Hepatocyte (in vitro differentiated cells): ENCODE data around the gene BCO1. TPM values are rescaled to one million over a fixed set of nuclear protein-coding genes. Genes with fewer than 3 reads are reported as not detected.

Experiments
- DNase-seq: peaks from one replicate; pipeline ENCODE4 v3.0.0-alpha.2; 2016; ENCODE audit warnings: low spot score
- H2AFZ ChIP-seq: fragments of 200-600 bp; sonication (generic); 2 replicates; pipeline ENCODE4 v1.6.0; 2016; ENCODE audit warnings: antibody characterized with exemption, mild to moderate bottlenecking
- H3K27ac ChIP-seq: fragments of 200-600 bp; sonication (generic); 2 replicates; pipeline ENCODE4 v1.5.1; 2016; ENCODE audit warnings: mild to moderate bottlenecking
- H3K27me3 ChIP-seq: fragments of 200-600 bp; sonication (generic); 2 replicates; pipeline ENCODE4 v1.6.1; 2016
- H3K36me3 ChIP-seq: fragments of 200-600 bp; sonication (generic); replicated peaks from 2 replicates; pipeline ENCODE4 v1.5.1; 2016; ENCODE audit warnings: low read depth; ENCODE audit not compliant: insufficient read depth
- H3K4me1 ChIP-seq: fragments of 200-600 bp; sonication (generic); 2 replicates; pipeline ENCODE4 v1.5.1; 2016; ENCODE audit warnings: mild to moderate bottlenecking, moderate library complexity; ENCODE audit not compliant: insufficient read depth
- H3K4me2 ChIP-seq: fragments of 200-600 bp; sonication (generic); 2 replicates; pipeline ENCODE4 v1.6.0; 2016
- H3K4me3 ChIP-seq: fragments of 200-600 bp; sonication (generic); 2 replicates; pipeline ENCODE4 v1.5.1; 2016; ENCODE audit warnings: mild to moderate bottlenecking
- H3K79me2 ChIP-seq: fragments of 200-600 bp; sonication (generic); 2 replicates; pipeline ENCODE4 v1.6.0; 2017; ENCODE audit warnings: mild to moderate bottlenecking
- H3K9me2 ChIP-seq: fragments of 200-600 bp; sonication (generic); replicated peaks from 2 replicates; pipeline ENCODE4 v1.6.0; 2017; ENCODE audit warnings: mild to moderate bottlenecking; ENCODE audit not compliant: insufficient read depth
- H3K9me3 ChIP-seq: fragments of 200-600 bp; sonication (generic); 2 replicates; pipeline ENCODE4 v1.5.1; 2016; ENCODE audit warnings: low read depth, mild to moderate bottlenecking
- H4K20me1 ChIP-seq: fragments of 200-600 bp; sonication (generic); 2 replicates; pipeline ENCODE4 v1.6.0; 2016; ENCODE audit warnings: mild to moderate bottlenecking; ENCODE audit not compliant: insufficient read depth, poor library complexity, severe bottlenecking
- CTCF ChIP-seq: fragments of 200-600 bp; sonication (generic); IDR thresholded peaks from 2 replicates; pipeline ENCODE4 v1.5.1; 2016; ENCODE audit warnings: antibody characterized with exemption, mild to moderate bottlenecking; ENCODE audit not compliant: poor library complexity
- EZH2 ChIP-seq: fragments of 200-600 bp; sonication (generic); IDR thresholded peaks from 2 replicates; pipeline ENCODE4 v1.6.1; 2016; ENCODE audit warnings: antibody characterized with exemption, mild to moderate bottlenecking, borderline replicate concordance
- EZH2phosphoT487 ChIP-seq: fragments of 200-600 bp; sonication (generic); IDR thresholded peaks from one replicate; pipeline ENCODE4 v1.6.1; 2018; ENCODE audit warnings: antibody characterized with exemption, mild to moderate bottlenecking, low read depth, moderate library complexity; ENCODE audit not compliant: unreplicated experiment, severe bottlenecking
- WGBS: methylation state at CpG from one replicate; pipeline ENCODE4 v1.1.6; 2016; ENCODE audit warnings: low lambda C conversion rate; ENCODE audit errors: missing lambda C conversion rate; 5-methylcytosine and 5-hydroxymethylcytosine counted together
- polyA plus RNA-seq: library from polyadenylated mRNA; unstranded; fragments of >200 nt; fragmentation: Nextera tagmentation; extraction: Ambion mirVana; gene quantifications from 2 replicates; pipeline ENCODE4 v1.2.1, GENCODE V29; 2016
- total RNA-seq: library from RNA; depleted of rRNA; stranded (reverse); fragments of >200 nt; gene quantifications from 2 replicates; pipeline ENCODE4 v1.2.3, GENCODE V29; 2014

The BCO1 gene
- total and polyA plus RNA-seq, 2 experiments from 2014 or later: 1.6 to 2.4 TPM

- no peaks in the 10 kb centered on the region for H3K79me2 ChIP-seq
- no peak overlapping the region for H3K4me2 ChIP-seq
- no peaks in the 10 kb centered on the region for H3K4me1 ChIP-seq
- no peak for DNase-seq
- 97% methylated on average over 1 of the region's 1 CpG for WGBS
- no peak overlapping the region for H3K4me3 ChIP-seq
- no peaks in the 10 kb centered on the region for H3K36me3 ChIP-seq
- H2AFZ ChIP-seq: no peak overlapping the region
- H3K9me2 ChIP-seq: no peaks in the 10 kb centered on the region
- H3K27me3 ChIP-seq: no peaks in the 10 kb centered on the region
- no peaks in the 10 kb centered on the region for H4K20me1 ChIP-seq
- no peaks in the 10 kb centered on the region for H3K9me3 ChIP-seq
- no peak overlapping the region for H3K27ac ChIP-seq
- TF ChIP-seq EZH2 (no peak), CTCF (no peak), EZH2phosphoT487 (no peak)
These were observed 47.7 kb downstream of the BCO1 start for GRCh38 chr16:81286190-81286589.

GRCh38 chr16:81291117-81291516, 52.6 kb downstream of the BCO1 start:
- no peaks in the 10 kb centered on the region for H4K20me1 ChIP-seq
- H3K27me3 ChIP-seq: no peaks in the 10 kb centered on the region
- peaks cover 6% of the 10 kb centered on the region for H3K4me1 ChIP-seq
- H3K79me2 ChIP-seq: no peaks in the 10 kb centered on the region
- H2AFZ ChIP-seq: no peak overlapping the region
- no peak overlapping the region for H3K4me3 ChIP-seq
- H3K27ac ChIP-seq: no peak overlapping the region
- no peaks in the 10 kb centered on the region for H3K9me2 ChIP-seq
- H3K9me3 ChIP-seq: no peaks in the 10 kb centered on the region
- 90% methylated on average over 9 of the region's 9 CpGs for WGBS
- TF ChIP-seq CTCF (no peak), EZH2phosphoT487 (no peak), EZH2 (no peak)
- no peak overlapping the region for H3K4me2 ChIP-seq
- H3K36me3 ChIP-seq: no peaks in the 10 kb centered on the region
- no peak for DNase-seq

- no peak overlapping the region for H3K4me3 ChIP-seq
- TF ChIP-seq EZH2phosphoT487 (no peak), CTCF (no peak), EZH2 (no peak)
- peaks cover 6% of the 10 kb centered on the region for H3K4me1 ChIP-seq
- no peaks in the 10 kb centered on the region for H3K27me3 ChIP-seq
- no peak overlapping the region for H3K4me2 ChIP-seq
- no peaks in the 10 kb centered on the region for H3K9me2 ChIP-seq
- no peaks in the 10 kb centered on the region for H3K79me2 ChIP-seq
- H2AFZ ChIP-seq: no peak overlapping the region
- WGBS: 91% methylated on average over 5 of the region's 5 CpGs
- no peaks in the 10 kb centered on the region for H3K36me3 ChIP-seq
- no peak for DNase-seq
- no peak overlapping the region for H3K27ac ChIP-seq
- no peaks in the 10 kb centered on the region for H4K20me1 ChIP-seq
- no peaks in the 10 kb centered on the region for H3K9me3 ChIP-seq
These were observed 54.4 kb downstream of the BCO1 start for GRCh38 chr16:81292936-81293335.
